Effector CD8-positive, alpha-beta T cell (primary cell): ENCODE data around the gene HS3ST3A1.
"Not testable (repeated sequence)": the region's sequence is repeated elsewhere in the genome, so short reads cannot be mapped to it uniquely, and the experiment has no call there.

Source experiments
- DNase-seq: peaks from one replicate; lab custom pipeline; 2025; lab: John Stamatoyannopoulos, UW

The HS3ST3A1 gene

DNA sequence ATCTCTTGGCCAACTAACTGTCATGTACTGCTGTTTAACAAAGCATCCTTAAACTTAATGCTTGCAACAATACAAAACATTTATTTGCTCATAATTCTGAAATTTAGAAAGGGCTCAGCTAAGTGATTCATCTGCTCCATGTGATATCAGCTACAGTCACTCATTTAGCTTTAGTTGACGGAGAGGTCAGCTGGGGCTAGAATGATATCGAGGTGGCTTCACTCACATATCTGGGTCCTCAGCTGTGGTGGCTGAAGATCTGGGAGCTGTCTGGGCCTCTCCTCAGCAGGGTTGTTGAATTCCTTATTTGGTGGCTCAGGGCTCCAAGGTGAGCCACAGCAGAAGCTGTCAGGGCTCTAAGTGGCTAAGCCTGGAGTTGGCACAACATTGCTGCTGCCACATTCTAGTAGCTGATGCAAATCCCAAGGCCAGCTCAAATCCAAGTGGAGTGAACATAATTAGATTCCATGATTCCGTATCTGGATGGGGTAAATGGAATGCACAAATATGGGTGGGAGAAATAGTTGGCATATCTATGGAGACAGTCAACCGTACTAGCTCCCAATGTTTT, 62.8 kb downstream of the HS3ST3A1 start:
- DNase-seq: no peak

- no peak for DNase-seq
Measured at GRCh38 chr17:13537871-13538643, 63.7 kb downstream of the HS3ST3A1 start.

GRCh38 chr17:13537167-13537731, 64.5 kb downstream of the HS3ST3A1 start:
- DNase-seq: no peak

GRCh38 chr17:13534946-13535345, 66.8 kb downstream of the HS3ST3A1 start:
- no peak for DNase-seq

GRCh38 chr17:13531721-13532120, 70.0 kb downstream of the HS3ST3A1 start:
- DNase-seq: no peak

- DNase-seq: no peak
Measured at GRCh38 chr17:13525876-13526275, 75.9 kb downstream of the HS3ST3A1 start.

GRCh38 chr17:13523164-13523563, 78.6 kb downstream of the HS3ST3A1 start:
- no peak for DNase-seq

- DNase-seq: no peak
Measured at GRCh38 chr17:13522749-13523148, 79.0 kb downstream of the HS3ST3A1 start.

DNA sequence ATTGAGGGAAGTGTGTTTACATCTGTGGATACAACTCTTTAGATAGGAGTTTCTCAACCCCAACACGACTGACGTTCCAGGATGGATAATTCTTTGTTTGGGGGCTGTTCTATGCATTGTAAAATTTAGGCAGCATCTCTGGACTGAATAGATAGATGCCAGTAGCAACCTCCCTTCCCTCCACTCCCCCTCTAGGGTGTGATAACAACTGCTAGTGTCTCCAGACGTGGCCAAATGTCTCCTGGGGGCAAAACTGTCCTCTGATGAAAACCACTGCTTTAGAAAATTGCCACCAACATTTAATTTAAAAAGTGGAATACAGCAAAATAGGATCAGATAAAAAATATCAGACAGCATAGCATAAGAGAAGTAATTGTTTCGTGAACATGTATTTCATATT, 79.9 kb downstream of the HS3ST3A1 start:
- DNase-seq: no peak

GRCh38 chr17:13520899-13521572, 80.7 kb downstream of the HS3ST3A1 start:
- DNase-seq: no peak

DNA sequence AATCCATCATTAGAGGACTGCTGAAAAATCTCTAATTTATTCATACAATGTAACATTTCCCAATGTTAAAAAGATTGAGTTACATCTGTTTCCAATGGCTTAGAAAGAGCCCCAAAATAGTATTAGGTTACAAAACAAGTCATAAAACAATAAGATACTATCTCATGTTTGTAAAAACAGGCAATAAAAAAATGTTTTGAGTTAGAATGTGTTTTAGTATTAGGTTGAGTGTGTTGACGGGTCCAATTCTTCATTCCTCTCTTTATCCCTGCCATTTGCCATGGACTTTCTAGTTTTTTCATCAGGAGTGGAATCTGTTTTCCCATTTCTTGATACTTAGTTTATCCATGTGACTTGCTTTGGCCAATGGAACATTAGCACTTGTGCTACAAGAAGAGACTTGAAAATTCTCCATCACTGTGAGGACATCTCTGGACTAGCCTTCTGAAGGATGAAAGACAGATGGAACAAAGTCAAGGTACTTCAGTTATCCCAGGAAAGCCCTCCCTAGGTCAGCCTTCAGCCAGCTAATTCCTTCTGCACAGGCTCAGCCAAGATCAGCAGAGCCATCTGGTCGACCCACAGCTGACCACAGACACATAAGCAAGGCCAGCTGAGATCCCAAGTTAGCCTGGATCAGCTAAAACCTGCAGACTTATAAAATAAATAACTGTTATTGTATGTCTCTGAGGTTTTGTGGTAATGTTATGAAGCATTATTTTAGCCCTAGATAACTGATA, 83.3 kb downstream of the HS3ST3A1 start:
- no peak for DNase-seq

DNA sequence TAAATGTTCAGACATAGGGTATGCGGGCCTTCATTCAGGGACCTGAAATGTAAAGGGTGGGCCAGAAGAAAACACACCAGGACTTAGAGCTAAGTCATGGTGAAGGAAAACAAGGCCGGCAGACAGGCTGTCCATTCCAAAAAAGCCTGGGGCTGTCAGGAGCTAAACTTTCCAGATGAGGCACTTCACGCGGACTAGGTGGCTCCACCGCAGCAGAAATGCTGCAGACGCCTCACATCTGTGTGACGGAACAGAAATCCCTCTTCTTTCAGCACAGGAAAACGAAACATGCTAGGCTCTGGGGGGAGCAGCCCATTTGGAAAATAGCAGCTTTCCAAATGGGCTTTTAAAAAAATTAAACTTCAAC, 88.7 kb downstream of the HS3ST3A1 start:
- DNase-seq: no peak

- no peak for DNase-seq
Measured at GRCh38 chr17:13510062-13510461, 91.7 kb downstream of the HS3ST3A1 start.

GRCh38 chr17:13509527-13509926, 92.2 kb downstream of the HS3ST3A1 start:
- no peak for DNase-seq

- DNase-seq: no peak
Measured at GRCh38 chr17:13508896-13509295, 92.8 kb downstream of the HS3ST3A1 start.

DNA sequence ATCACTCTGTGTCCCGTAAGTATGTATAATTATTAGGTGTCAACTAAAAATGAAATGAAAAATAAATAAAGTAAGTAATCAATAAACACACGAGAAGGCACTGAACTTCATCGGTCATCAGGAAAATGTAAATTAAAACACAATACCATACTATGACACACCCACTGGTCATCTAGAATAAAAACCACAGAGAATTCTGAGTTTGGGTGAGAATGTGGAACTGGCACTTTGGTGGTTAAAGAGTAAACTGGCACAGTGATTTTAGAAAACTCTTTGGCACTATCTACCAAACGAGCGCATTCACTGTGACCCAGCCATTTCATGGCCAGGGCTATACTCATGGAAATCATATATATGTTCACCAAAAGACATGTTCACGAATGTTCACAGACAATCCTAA, 98.2 kb downstream of the HS3ST3A1 start:
- no peak for DNase-seq

GRCh38 chr17:13502263-13502662, 99.5 kb downstream of the HS3ST3A1 start:
- no peak for DNase-seq

DNA sequence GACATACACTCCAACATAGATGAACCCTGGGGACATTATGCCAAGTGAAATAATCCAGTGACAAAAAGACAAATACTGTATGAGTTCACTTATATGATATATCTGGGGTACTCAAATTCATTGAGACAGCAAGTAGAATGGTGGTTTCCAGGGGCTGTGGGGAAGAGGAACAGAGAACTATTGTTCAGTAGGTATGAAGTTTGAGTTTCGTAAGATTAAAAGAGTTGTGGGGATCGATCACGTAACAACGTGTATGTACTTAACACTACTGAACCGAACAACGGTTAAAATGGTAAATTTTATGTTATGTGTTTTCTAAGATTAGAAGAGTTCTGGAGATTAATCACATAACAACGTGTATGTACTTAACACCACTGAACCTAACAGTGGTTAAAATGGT, 100.8 kb downstream of the HS3ST3A1 start:
- DNase-seq: no peak

GRCh38 chr17:13498184-13498583, 103.5 kb downstream of the HS3ST3A1 start:
- DNase-seq: no peak

GRCh38 chr17:13496553-13497056, 105.1 kb downstream of the HS3ST3A1 start:
- DNase-seq: not testable (repeated sequence)

- no peak for DNase-seq
Measured at GRCh38 chr17:13495423-13495822, 106.3 kb downstream of the HS3ST3A1 start.

GRCh38 chr17:13492737-13493122, 109.0 kb downstream of the HS3ST3A1 start:
- DNase-seq: no peak
